Measurements from ENCODE around the gene BANF1. TPM values are rescaled to one million over a fixed set of nuclear protein-coding genes. Genes with fewer than 3 reads are reported as not detected.
"Not testable (repeated sequence)": the region's sequence is repeated elsewhere in the genome, so short reads cannot be mapped to it uniquely, and the experiment has no call there.

Gene BANF1
- total and polyA plus RNA-seq, 7 experiments from 2014 or later: 54.5 to 234 (median 107) TPM

- Mint-ChIP-seq H3K4me1 (peaks cover 9 to 24% (median 17%) of the 10 kb centered on the region in 7 donors), H3K4me3 (no peak overlapping the region), H3K27me3 (peaks cover 0 to 19% (median 0%) of the 10 kb centered on the region in 5 donors), H3K36me3 (peaks cover 0 to 18% (median 6%) of the 10 kb centered on the region in 5 donors), H3K27ac (peak overlapping the region in 2 of 9 donors; percentile 20 to 22), H3K9me3 (no peaks in the 10 kb centered on the region)
- no peak overlapping the region for H3K27ac ChIP-seq (ENCODE audit: low read depth, low read length)
- no peak overlapping the region for H3K4me3 ChIP-seq (ENCODE audit: low read length)
- no peaks in the 10 kb centered on the region for H3K27me3 ChIP-seq (ENCODE audit: control insufficient read depth in 2 of 2, insufficient read depth in 2 of 2, low read length in 2 of 2)
- intact Hi-C loops (cut with micrococcal nuclease): no loop called here
- ChIA-PET CTCF (no interaction called here), POLR2A (no interaction called here)
- H3K9me3 ChIP-seq (ENCODE audit: control insufficient read depth in 2 of 3, low read length in 3 of 3): no peaks in the 10 kb centered on the region
- DNase-seq (no peak), ATAC-seq (no peak)
- H3K36me3 ChIP-seq (ENCODE audit: control insufficient read depth in 2 of 3, insufficient read depth in 3 of 3, low read length in 3 of 3): peaks cover 0 to 35% (median 0%) of the 10 kb centered on the region in 3 experiments
- H3K4me1 ChIP-seq (ENCODE audit: control insufficient read depth in 2 of 2, insufficient read depth in 2 of 2, low read length in 2 of 2): peaks cover 3 to 11% of the 10 kb centered on the region in 2 donors
Measured at GRCh38 chr11:66006891-66007176, 4.5 kb downstream of the BANF1 start.

- Mint-ChIP-seq H3K27me3 (peaks cover 0 to 22% (median 0%) of the 10 kb centered on the region in 5 donors), H3K9me3 (no peaks in the 10 kb centered on the region), H3K27ac (no peak overlapping the region), H3K4me3 (no peak overlapping the region), H3K36me3 (peaks cover 0 to 14% (median 4%) of the 10 kb centered on the region in 5 donors), H3K4me1 (peaks cover 7 to 20% (median 14%) of the 10 kb centered on the region in 7 donors)
- no peaks in the 10 kb centered on the region for H3K27me3 ChIP-seq (ENCODE audit: control insufficient read depth in 2 of 2, insufficient read depth in 2 of 2, low read length in 2 of 2)
- H3K36me3 ChIP-seq (ENCODE audit: control insufficient read depth in 2 of 3, insufficient read depth in 3 of 3, low read length in 3 of 3): peaks cover 0 to 33% (median 0%) of the 10 kb centered on the region in 3 experiments
- no peak for DNase-seq
- H3K4me1 ChIP-seq (ENCODE audit: control insufficient read depth in 2 of 2, insufficient read depth in 2 of 2, low read length in 2 of 2): peaks cover 3 to 15% of the 10 kb centered on the region in 2 donors
- CTCF ChIA-PET: interaction anchor here (0.6 to 1.0 kb wide), 2 partner anchors 15 to 310 kb away, joined by 3 read pairs; no protein-coding TSS in a partner anchor
- H3K27ac ChIP-seq (ENCODE audit: low read depth, low read length): no peak overlapping the region
- H3K4me3 ChIP-seq (ENCODE audit: low read length): no peak overlapping the region
- POLR2A ChIA-PET: no interaction called here
- ATAC-seq: no peak
- no peaks in the 10 kb centered on the region for H3K9me3 ChIP-seq (ENCODE audit: control insufficient read depth in 2 of 3, low read length in 3 of 3)
- intact Hi-C loops (cut with micrococcal nuclease): no loop called here
Measured at GRCh38 chr11:66007201-66007634, 4.9 kb downstream of the BANF1 start.

GRCh38 chr11:66008095-66008467, 5.8 kb downstream of the BANF1 start:
- Mint-ChIP-seq H3K4me1 (peaks cover 4 to 13% (median 10%) of the 10 kb centered on the region in 7 donors), H3K27ac (peak overlapping the region in 3 of 9 donors; percentile 28 to 73 (median 69)), H3K27me3 (peaks cover 0 to 31% (median 0%) of the 10 kb centered on the region in 5 donors), H3K4me3 (no peak overlapping the region), H3K36me3 (peaks cover 0 to 12% (median 4%) of the 10 kb centered on the region in 5 donors), H3K9me3 (no peaks in the 10 kb centered on the region)
- Histone ChIP-seq H3K27ac (ENCODE audit: low read depth, low read length) (no peak overlapping the region), H3K36me3 (ENCODE audit: control insufficient read depth in 2 of 3, insufficient read depth in 3 of 3, low read length in 3 of 3) (peaks cover 0 to 30% (median 0%) of the 10 kb centered on the region in 3 experiments), H3K4me1 (ENCODE audit: control insufficient read depth in 2 of 2, insufficient read depth in 2 of 2, low read length in 2 of 2) (peaks cover 0 to 12% of the 10 kb centered on the region in 2 donors), H3K4me3 (ENCODE audit: low read length) (no peak overlapping the region), H3K9me3 (ENCODE audit: control insufficient read depth in 2 of 3, low read length in 3 of 3) (no peaks in the 10 kb centered on the region), H3K27me3 (ENCODE audit: control insufficient read depth in 2 of 2, insufficient read depth in 2 of 2, low read length in 2 of 2) (peaks cover 0 to 4% of the 10 kb centered on the region in 2 donors)
- ChIA-PET CTCF (interaction anchor here (0.6 to 1.3 kb wide), 4 partner anchors 14 to 60 kb away, joined by 3 to 7 read pairs (median 4); no protein-coding TSS in a partner anchor), POLR2A (interaction anchor here (0.9 kb wide), 1 partner anchor 14 kb away, joined by 5 read pairs; no protein-coding TSS in a partner anchor)
- DNase-seq (no peak), ATAC-seq (no peak)
- intact Hi-C loops (cut with micrococcal nuclease): no loop called here

- POLR2A ChIA-PET: interaction anchor here (0.6 to 0.9 kb wide), 3 partner anchors 14 to 483 kb away, joined by 3 to 5 read pairs (median 3); partner anchors contain the start of gene SCYL1
- Mint-ChIP-seq H3K4me1 (peaks cover 0 to 8% (median 4%) of the 10 kb centered on the region in 7 donors), H3K36me3 (peaks cover 0 to 9% (median 4%) of the 10 kb centered on the region in 5 donors), H3K27me3 (peaks cover 0 to 36% (median 0%) of the 10 kb centered on the region in 5 donors), H3K27ac (peak overlapping the region in 1 of 9 donors; percentile 38), H3K9me3 (no peaks in the 10 kb centered on the region), H3K4me3 (no peak overlapping the region)
- Histone ChIP-seq H3K9me3 (ENCODE audit: control insufficient read depth in 2 of 3, low read length in 3 of 3) (no peaks in the 10 kb centered on the region), H3K4me1 (ENCODE audit: control insufficient read depth in 2 of 2, insufficient read depth in 2 of 2, low read length in 2 of 2) (peaks cover 0 to 8% of the 10 kb centered on the region in 2 donors), H3K27me3 (ENCODE audit: control insufficient read depth in 2 of 2, insufficient read depth in 2 of 2, low read length in 2 of 2) (peaks cover 0 to 9% of the 10 kb centered on the region in 2 donors), H3K36me3 (ENCODE audit: control insufficient read depth in 2 of 3, insufficient read depth in 3 of 3, low read length in 3 of 3) (peaks cover 0 to 28% (median 0%) of the 10 kb centered on the region in 3 experiments), H3K27ac (ENCODE audit: low read depth, low read length) (no peak overlapping the region), H3K4me3 (ENCODE audit: low read length) (no peak overlapping the region)
- CTCF ChIA-PET: interaction anchor here (0.6 to 1.3 kb wide), 3 partner anchors 15 to 60 kb away, joined by 3 to 7 read pairs (median 5); no protein-coding TSS in a partner anchor
- intact Hi-C loops (cut with micrococcal nuclease): no loop called here
- ATAC-seq (no peak), DNase-seq (no peak)
Measured at GRCh38 chr11:66008468-66009101, 6.3 kb downstream of the BANF1 start.

- H3K4me3 Mint-ChIP-seq; H3K27ac ChIP-seq (ENCODE audit: low read depth, low read length); POLR2A ChIA-PET; H3K4me1 ChIP-seq (ENCODE audit: control insufficient read depth in 2 of 2, insufficient read depth in 2 of 2, low read length in 2 of 2); H3K9me3 Mint-ChIP-seq; H3K27ac Mint-ChIP-seq; H3K36me3 Mint-ChIP-seq; H3K4me1 Mint-ChIP-seq; H3K9me3 ChIP-seq (ENCODE audit: control insufficient read depth in 2 of 3, low read length in 3 of 3); intact Hi-C loops (cut with micrococcal nuclease); H3K4me3 ChIP-seq (ENCODE audit: low read length); ATAC-seq; DNase-seq: not testable (repeated sequence)
- Histone ChIP-seq H3K27me3 (ENCODE audit: control insufficient read depth in 2 of 2, insufficient read depth in 2 of 2, low read length in 2 of 2) (peaks cover 0 to 13% of the 10 kb centered on the region in 2 donors), H3K36me3 (ENCODE audit: control insufficient read depth in 2 of 3, insufficient read depth in 3 of 3, low read length in 3 of 3) (peaks cover 0 to 17% (median 0%) of the 10 kb centered on the region in 3 experiments)
- peaks cover 0 to 37% (median 6%) of the 10 kb centered on the region in 5 donors for H3K27me3 Mint-ChIP-seq
- CTCF ChIA-PET: interaction anchor here (1.0 kb wide), 1 partner anchor 10 kb away, joined by 3 read pairs; no protein-coding TSS in a partner anchor
Measured at GRCh38 chr11:66010036-66010435, 7.7 kb downstream of the BANF1 start.

- CTCF ChIA-PET: interaction anchor here (0.7 to 1.3 kb wide), 3 partner anchors 9 to 13 kb away, joined by 3 to 6 read pairs (median 3); partner anchors contain the start of genes BANF1 and EIF1AD
- peaks cover 0 to 4% (median 0%) of the 10 kb centered on the region in 7 donors for H3K4me1 Mint-ChIP-seq
- no peak overlapping the region for H3K27ac Mint-ChIP-seq
- Histone ChIP-seq H3K36me3 (ENCODE audit: control insufficient read depth in 2 of 3, insufficient read depth in 3 of 3, low read length in 3 of 3) (peaks cover 0 to 5% (median 0%) of the 10 kb centered on the region in 3 experiments), H3K4me3 (ENCODE audit: low read length) (no peak overlapping the region), H3K9me3 (ENCODE audit: control insufficient read depth in 2 of 3, low read length in 3 of 3) (no peaks in the 10 kb centered on the region), H3K4me1 (ENCODE audit: control insufficient read depth in 2 of 2, insufficient read depth in 2 of 2, low read length in 2 of 2) (peaks cover 0 to 8% of the 10 kb centered on the region in 2 donors), H3K27ac (ENCODE audit: low read depth, low read length) (no peak overlapping the region), H3K27me3 (ENCODE audit: control insufficient read depth in 2 of 2, insufficient read depth in 2 of 2, low read length in 2 of 2) (peaks cover 0 to 13% of the 10 kb centered on the region in 2 donors)
- no peaks in the 10 kb centered on the region for H3K9me3 Mint-ChIP-seq
- H3K4me3 Mint-ChIP-seq: peak overlapping the region in 5 of 10 donors; percentile 15 to 42 (median 21)
- no peaks in the 10 kb centered on the region for H3K36me3 Mint-ChIP-seq
- POLR2A ChIA-PET: interaction anchor here (0.7 kb wide), 1 partner anchor 20 kb away, joined by 3 read pairs; no protein-coding TSS in a partner anchor
- DNase-seq: no peak
- intact Hi-C loops (cut with micrococcal nuclease): no loop called here
- no peak for ATAC-seq
- H3K27me3 Mint-ChIP-seq: peaks cover 0 to 37% (median 6%) of the 10 kb centered on the region in 5 donors
Measured at GRCh38 chr11:66011239-66011784, 9.0 kb downstream of the BANF1 start.
